HFFc6 (cell line): ENCODE measurements around the gene RFC4. TPM values are rescaled to one million over a fixed set of nuclear protein-coding genes. Genes with fewer than 3 reads are reported as not detected.

Experiments
- DNase-seq: peaks from one replicate; pipeline ENCODE4 v3.0.0-alpha.2; 2018
- H3K27ac Mint-ChIP-seq: 2 replicates; pipeline ENCODE4 v1.8.0; 2020; ENCODE audit warnings: mild to moderate bottlenecking, mixed read lengths
- H3K27me3 Mint-ChIP-seq: 2 replicates; pipeline ENCODE4 v1.8.0; 2021; ENCODE audit warnings: mild to moderate bottlenecking, moderate library complexity, mixed read lengths; ENCODE audit not compliant: insufficient read depth
- H3K36me3 Mint-ChIP-seq: 2 replicates; pipeline ENCODE4 v1.8.0; 2021; ENCODE audit warnings: low read depth, mixed read lengths
- H3K4me1 Mint-ChIP-seq: 2 replicates; pipeline ENCODE4 v1.8.0; 2020; ENCODE audit warnings: low read depth, mixed read lengths
- H3K4me3 Mint-ChIP-seq: 2 replicates; pipeline ENCODE4 v1.8.0; 2020; ENCODE audit warnings: mild to moderate bottlenecking, moderate library complexity, mixed read lengths
- H3K9me3 Mint-ChIP-seq: 2 replicates; pipeline ENCODE4 v1.8.0; 2020; ENCODE audit warnings: mild to moderate bottlenecking, mixed read lengths
- total RNA-seq, 6 experiments: library from RNA; stranded (reverse); fragmentation: NEBNext Ultra II Directional; extraction: Animal tissue kit (Norgen Biotek cat#: 25700); gene quantifications; 2 replicates in 1 of 6; 3 replicates in 5 of 6; pipeline ENCODE4 v1.2.3, GENCODE V29; 2021
- TF ChIP-seq, protein P1 (sequence below): fragments of 200-600 bp; sonication (generic); IDR thresholded peaks from 2 replicates; pipeline ENCODE4 v1.5.0; 2021; ENCODE audit warnings: antibody characterized with exemption, mild to moderate bottlenecking

The RFC4 gene
- total RNA-seq, 6 experiments from 2014 or later: 13.3 to 27.9 (median 25.7) TPM

GRCh38 chr3:186757686-186758220 lies 48.5 kb downstream of the RFC4 start:
- peaks cover 8% of the 10 kb centered on the region; the same call in 1 of the 2 replicates for H3K27me3 Mint-ChIP-seq
- no peak for DNase-seq
- H3K4me1 Mint-ChIP-seq: peaks cover 24% of the 10 kb centered on the region
- H3K4me3 Mint-ChIP-seq: no peak overlapping the region
- TF ChIP-seq, protein P1, sequence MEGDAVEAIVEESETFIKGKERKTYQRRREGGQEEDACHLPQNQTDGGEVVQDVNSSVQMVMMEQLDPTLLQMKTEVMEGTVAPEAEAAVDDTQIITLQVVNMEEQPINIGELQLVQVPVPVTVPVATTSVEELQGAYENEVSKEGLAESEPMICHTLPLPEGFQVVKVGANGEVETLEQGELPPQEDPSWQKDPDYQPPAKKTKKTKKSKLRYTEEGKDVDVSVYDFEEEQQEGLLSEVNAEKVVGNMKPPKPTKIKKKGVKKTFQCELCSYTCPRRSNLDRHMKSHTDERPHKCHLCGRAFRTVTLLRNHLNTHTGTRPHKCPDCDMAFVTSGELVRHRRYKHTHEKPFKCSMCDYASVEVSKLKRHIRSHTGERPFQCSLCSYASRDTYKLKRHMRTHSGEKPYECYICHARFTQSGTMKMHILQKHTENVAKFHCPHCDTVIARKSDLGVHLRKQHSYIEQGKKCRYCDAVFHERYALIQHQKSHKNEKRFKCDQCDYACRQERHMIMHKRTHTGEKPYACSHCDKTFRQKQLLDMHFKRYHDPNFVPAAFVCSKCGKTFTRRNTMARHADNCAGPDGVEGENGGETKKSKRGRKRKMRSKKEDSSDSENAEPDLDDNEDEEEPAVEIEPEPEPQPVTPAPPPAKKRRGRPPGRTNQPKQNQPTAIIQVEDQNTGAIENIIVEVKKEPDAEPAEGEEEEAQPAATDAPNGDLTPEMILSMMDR: no peak
- no peaks in the 10 kb centered on the region for H3K9me3 Mint-ChIP-seq
- no peaks in the 10 kb centered on the region for H3K36me3 Mint-ChIP-seq
- no peak overlapping the region for H3K27ac Mint-ChIP-seq

- peaks cover 7% of the 10 kb centered on the region; the same call in 1 of the 2 replicates for H3K27me3 Mint-ChIP-seq
- no peaks in the 10 kb centered on the region for H3K9me3 Mint-ChIP-seq
- peaks cover 25% of the 10 kb centered on the region for H3K4me1 Mint-ChIP-seq
- H3K36me3 Mint-ChIP-seq: no peaks in the 10 kb centered on the region
- H3K4me3 Mint-ChIP-seq: no peak overlapping the region
- TF ChIP-seq, protein P1: no peak
- DNase-seq: no peak
- H3K27ac Mint-ChIP-seq: no peak overlapping the region
These were observed 49.1 kb downstream of the RFC4 start for GRCh38 chr3:186757214-186757613.

GRCh38 chr3:186754871-186755270 lies 51.4 kb downstream of the RFC4 start:
- Mint-ChIP-seq H3K4me1 (peaks cover 30% of the 10 kb centered on the region), H3K4me3 (no peak overlapping the region), H3K27ac (peak overlapping the region; percentile 38; the same call in 1 of the 2 replicates), H3K27me3 (peaks cover 7% of the 10 kb centered on the region; the same call in 1 of the 2 replicates), H3K36me3 (no peaks in the 10 kb centered on the region), H3K9me3 (no peaks in the 10 kb centered on the region)
- DNase-seq: no peak
- TF ChIP-seq, protein P1: no peak

DNA sequence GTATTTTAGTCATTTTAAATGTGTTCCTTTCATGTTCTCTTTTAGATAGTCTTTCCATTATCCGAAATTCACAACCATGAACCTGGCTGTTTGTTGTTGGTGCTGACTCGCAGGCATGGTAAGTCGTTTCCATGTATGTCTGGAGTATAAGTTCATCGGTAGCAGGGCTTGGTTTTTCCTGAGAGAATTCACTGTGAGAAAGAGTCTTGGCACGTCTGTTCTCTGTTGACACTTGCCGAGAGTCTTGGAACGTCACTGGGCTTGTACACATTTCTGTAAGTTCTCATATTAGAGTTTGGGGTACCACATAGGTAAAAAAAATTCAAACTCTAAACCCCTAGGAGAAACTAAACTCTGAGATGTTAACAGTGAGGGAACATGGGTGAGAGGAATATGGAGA lies 52.3 kb downstream of the RFC4 start:
- Mint-ChIP-seq H3K27ac (peak overlapping the region; percentile 87), H3K27me3 (peaks cover 7% of the 10 kb centered on the region), H3K36me3 (no peaks in the 10 kb centered on the region), H3K4me3 (peak overlapping the region; percentile 74), H3K9me3 (no peaks in the 10 kb centered on the region), H3K4me1 (peaks cover 30% of the 10 kb centered on the region)
- TF ChIP-seq, protein P1: no peak
- DNase-seq: no peak

DNA sequence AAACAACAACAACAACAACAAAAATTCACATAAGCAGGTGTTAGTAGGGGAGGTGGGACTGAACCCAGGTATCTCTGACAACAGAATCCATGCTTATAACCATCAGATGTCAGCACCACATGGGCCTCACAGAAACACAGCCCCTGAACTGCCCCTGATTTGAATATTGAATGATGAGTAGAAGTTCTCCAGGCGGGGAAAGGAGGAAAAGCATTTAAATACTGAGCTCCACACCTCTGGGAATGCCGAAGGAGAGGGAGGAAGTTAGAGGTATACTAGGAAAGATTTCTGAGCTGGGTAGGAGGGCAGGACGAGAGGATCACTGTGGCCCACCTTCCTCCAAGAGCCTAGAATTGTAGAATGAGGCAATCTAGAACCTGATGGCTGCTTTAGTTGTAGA lies 54.8 kb downstream of the RFC4 start:
- peaks cover 5% of the 10 kb centered on the region for H3K27me3 Mint-ChIP-seq
- TF ChIP-seq, protein P1: no peak
- H3K27ac Mint-ChIP-seq: no peak overlapping the region; the same call in 1 of the 2 replicates
- H3K9me3 Mint-ChIP-seq: no peaks in the 10 kb centered on the region
- peaks cover 39% of the 10 kb centered on the region for H3K4me1 Mint-ChIP-seq
- H3K36me3 Mint-ChIP-seq: no peaks in the 10 kb centered on the region
- DNase-seq: no peak
- no peak overlapping the region for H3K4me3 Mint-ChIP-seq
